Breast epithelium (tissue), 4 donors: ENCODE results near the gene RHOB. TPM values are rescaled to one million over a fixed set of nuclear protein-coding genes. Genes with fewer than 3 reads are reported as not detected.

Experiments used
- DNase-seq, 2 donors: peaks; one replicate each; pipeline ENCODE4 v3.0.0-alpha.2; 2019; ENCODE audit warnings: low spot score in 2 of 2
- H3K27ac ChIP-seq, 2 donors: fragments of 200-600 bp; sonication (generic) in 1 of 2; one replicate each; pipeline ENCODE4 v1.5.1; 2016 to 2019; ENCODE audit warnings: mild to moderate bottlenecking in 1 of 2
- H3K27me3 ChIP-seq, 2 donors: fragments of 200-600 bp; sonication (generic) in 1 of 2; one replicate each; pipeline versions ENCODE4 v1.5.1 to v1.6.0; 2017 to 2019; ENCODE audit warnings: control low read depth in 1 of 2, mild to moderate bottlenecking in 1 of 2
- H3K36me3 ChIP-seq: fragments of 200-600 bp; one replicate; pipeline ENCODE4 v1.5.1; 2019
- H3K4me1 ChIP-seq, 2 donors: fragments of 200-600 bp; sonication (generic); one replicate each; pipeline ENCODE4 v1.5.1; 2016 to 2019; ENCODE audit warnings: control low read depth in 1 of 2
- H3K4me3 ChIP-seq, 3 donors: fragments of 200-600 bp; sonication (generic); 1 replicate in 2 of 3; 2 replicates in 1 of 3; pipeline ENCODE4 v1.5.1; 2016 to 2019; ENCODE audit warnings: mild to moderate bottlenecking in 3 of 3, moderate library complexity in 2 of 3
- H3K9me3 ChIP-seq, 2 donors: fragments of 200-600 bp; sonication (generic) in 1 of 2; one replicate each; pipeline ENCODE4 v1.5.1; 2016 to 2019; ENCODE audit warnings: control low read depth in 1 of 2
- CTCF ChIP-seq, 3 donors: fragments of 450-650 bp; IDR thresholded peaks; one replicate each; pipeline ENCODE4 v1.5.1; 2016 to 2017; ENCODE audit warnings: antibody characterized with exemption in 3 of 3, mild to moderate bottlenecking in 3 of 3, moderate library complexity in 3 of 3
- POLR2A ChIP-seq: fragments of 450-650 bp; IDR thresholded peaks from one replicate; pipeline ENCODE4 v1.6.1; 2016; ENCODE audit warnings: antibody characterized with exemption, mild to moderate bottlenecking, moderate library complexity
- POLR2AphosphoS5 ChIP-seq, 3 donors: sonication (generic); formaldehyde crosslinking; IDR thresholded peaks; one replicate each; pipeline ENCODE4 v1.6.1; 2017; ENCODE audit warnings: antibody characterized with exemption in 3 of 3
- intact Hi-C: fragments of 100-400 bp; cut with DNase I; formaldehyde crosslinking; loops from one replicate; pipeline ENCODE4 v1.15.1; 2023; ENCODE audit warnings: low total_unique reads
- total RNA-seq, 3 donors: library from RNA; depleted of rRNA; stranded (reverse); fragments of >200 nt; gene quantifications; one replicate each; pipeline ENCODE4 v1.1.0, GENCODE V29; 2016

RHOB gene
- total RNA-seq, 3 donors from 2014 or later = 643 to 1,178 (median 772) TPM

DNA sequence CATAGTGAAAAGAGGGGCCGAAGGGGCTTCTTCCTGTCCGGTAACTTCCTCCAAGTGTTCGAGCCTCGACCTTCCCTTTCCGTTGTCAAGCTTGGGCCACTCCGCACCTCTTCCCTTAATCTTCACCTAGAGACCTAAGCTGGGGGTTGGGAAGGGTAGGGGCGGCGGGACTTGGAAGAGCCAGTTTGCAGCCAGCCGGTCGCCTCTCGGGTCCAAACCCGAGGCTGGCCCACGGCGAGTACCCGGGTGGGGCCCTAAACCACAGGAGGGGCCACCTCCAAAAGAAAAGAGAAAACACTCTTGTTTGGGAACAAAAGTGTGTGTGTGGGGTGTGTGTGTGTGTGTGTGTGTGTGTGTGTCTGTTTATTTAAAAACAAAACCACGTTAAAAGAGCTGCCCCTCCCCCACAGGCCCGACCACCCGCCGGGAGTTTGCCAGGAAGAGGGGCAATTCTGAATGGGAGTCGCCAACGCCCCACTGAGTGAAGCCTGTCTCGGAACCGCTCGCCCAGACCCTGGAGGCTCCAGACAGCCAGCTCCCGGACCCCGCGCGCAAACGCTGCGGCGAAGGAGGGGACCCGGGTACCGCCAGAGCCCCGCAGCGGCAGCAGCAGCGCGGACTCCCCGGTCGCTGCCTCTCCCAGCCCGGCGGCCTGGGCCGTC lies 488 bp upstream of the RHOB start:
- Histone ChIP-seq H3K27me3 (no peaks in the 10 kb centered on the region), H3K4me3 (peak overlapping the region; percentile 96 to 98 (median 98)), H3K4me1 (peaks cover 2 to 4% of the 10 kb centered on the region in 2 donors), H3K27ac (peak overlapping the region; percentile 100), H3K9me3 (no peaks in the 10 kb centered on the region), H3K36me3 (no peaks in the 10 kb centered on the region)
- intact Hi-C loops = no loop called here
- DNase-seq = no peak
- TF ChIP-seq POLR2A (no peak), CTCF (IDR thresholded peaks at IDR 0.05) (no peak), POLR2AphosphoS5 (IDR thresholded peaks at IDR 0.05) (no peak)

DNA sequence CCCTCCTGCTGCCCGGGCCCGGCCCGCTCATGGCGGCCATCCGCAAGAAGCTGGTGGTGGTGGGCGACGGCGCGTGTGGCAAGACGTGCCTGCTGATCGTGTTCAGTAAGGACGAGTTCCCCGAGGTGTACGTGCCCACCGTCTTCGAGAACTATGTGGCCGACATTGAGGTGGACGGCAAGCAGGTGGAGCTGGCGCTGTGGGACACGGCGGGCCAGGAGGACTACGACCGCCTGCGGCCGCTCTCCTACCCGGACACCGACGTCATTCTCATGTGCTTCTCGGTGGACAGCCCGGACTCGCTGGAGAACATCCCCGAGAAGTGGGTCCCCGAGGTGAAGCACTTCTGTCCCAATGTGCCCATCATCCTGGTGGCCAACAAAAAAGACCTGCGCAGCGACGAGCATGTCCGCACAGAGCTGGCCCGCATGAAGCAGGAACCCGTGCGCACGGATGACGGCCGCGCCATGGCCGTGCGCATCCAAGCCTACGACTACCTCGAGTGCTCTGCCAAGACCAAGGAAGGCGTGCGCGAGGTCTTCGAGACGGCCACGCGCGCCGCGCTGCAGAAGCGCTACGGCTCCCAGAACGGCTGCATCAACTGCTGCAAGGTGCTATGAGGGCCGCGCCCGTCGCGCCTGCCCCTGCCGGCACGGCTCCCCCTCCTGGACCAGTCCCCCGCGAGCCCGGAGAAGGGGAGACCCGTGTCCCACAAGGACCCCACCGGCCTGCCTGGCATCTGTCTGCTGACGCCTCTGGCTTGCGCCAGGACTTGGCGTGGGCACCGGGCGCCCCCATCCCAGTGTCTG lies 767 bp downstream of the RHOB start:
- Histone ChIP-seq H3K4me3 (peak overlapping the region; percentile 96 to 98 (median 98)), H3K36me3 (no peaks in the 10 kb centered on the region), H3K9me3 (no peaks in the 10 kb centered on the region), H3K27ac (peak overlapping the region; percentile 100), H3K4me1 (peaks cover 7 to 16% of the 10 kb centered on the region in 2 donors), H3K27me3 (no peaks in the 10 kb centered on the region)
- TF ChIP-seq CTCF (IDR thresholded peaks at IDR 0.05) (peak in 1 of 3 donors; percentile 15), POLR2A (peak; percentile 40), POLR2AphosphoS5 (IDR thresholded peaks at IDR 0.05) (peak; percentile 74 to 81 (median 80))
- DNase-seq = peak; percentile 57 to 64
- intact Hi-C loops = no loop called here

DNA sequence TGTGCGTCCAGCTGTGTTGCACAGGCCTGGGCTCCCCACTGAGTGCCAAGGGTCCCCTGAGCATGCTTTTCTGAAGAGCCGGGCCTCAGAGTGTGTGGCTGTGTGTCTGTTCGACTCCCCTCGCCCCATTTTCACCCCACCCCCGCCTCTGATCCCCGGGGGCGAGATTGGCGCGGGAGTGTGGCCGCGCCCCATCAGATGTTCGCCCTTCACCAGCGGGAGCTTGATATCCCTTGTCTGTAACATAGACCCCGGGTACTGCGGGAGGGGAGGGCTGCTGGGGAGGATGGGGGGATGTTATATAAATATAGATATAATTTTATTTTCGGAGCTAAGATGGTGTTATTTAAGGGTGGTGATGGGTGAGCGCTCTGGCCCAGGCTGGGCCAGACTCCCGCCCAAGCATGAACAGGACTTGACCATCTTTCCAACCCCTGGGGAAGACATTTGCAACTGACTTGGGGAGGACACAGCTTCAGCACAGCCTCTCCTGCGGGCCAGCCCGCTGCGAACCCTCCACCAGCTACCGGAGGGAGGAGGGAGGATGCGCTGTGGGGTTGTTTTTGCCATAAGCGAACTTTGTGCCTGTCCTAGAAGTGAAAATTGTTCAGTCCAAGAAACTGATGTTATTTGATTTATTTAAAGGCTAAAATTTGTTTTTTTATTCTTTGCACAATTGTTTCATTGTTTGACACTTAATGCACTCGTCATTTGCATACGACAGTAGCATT lies 1.5 kb downstream of the RHOB start:
- peaks cover 9 to 20% of the 10 kb centered on the region in 2 donors for H3K4me1 ChIP-seq

GRCh38 chr2:20448977-20449306 lies 2.1 kb downstream of the RHOB start:
- TF ChIP-seq POLR2A = no peak
- TF ChIP-seq POLR2AphosphoS5 (IDR thresholded peaks at IDR 0.05) = no peak
- no peak for TF ChIP-seq CTCF (IDR thresholded peaks at IDR 0.05)
- Histone ChIP-seq H3K36me3 (no peaks in the 10 kb centered on the region), H3K4me1 (peaks cover 9 to 20% of the 10 kb centered on the region in 2 donors), H3K9me3 (no peaks in the 10 kb centered on the region), H3K27me3 (no peaks in the 10 kb centered on the region), H3K27ac (peak overlapping the region; percentile 100), H3K4me3 (peak overlapping the region; percentile 96 to 98 (median 98))
- intact Hi-C loops = no loop called here
- DNase-seq = no peak

More for the DNA sequence above, 1.5 kb downstream of the RHOB start:
- no peaks in the 10 kb centered on the region for H3K27me3 ChIP-seq
- intact Hi-C loops = no loop called here
- TF ChIP-seq POLR2AphosphoS5 (IDR thresholded peaks at IDR 0.05) = peak; percentile 58 to 88 (median 63)
- TF ChIP-seq POLR2A = no peak
- peak overlapping the region; percentile 96 to 98 (median 98) for H3K4me3 ChIP-seq
- H3K36me3 ChIP-seq = no peaks in the 10 kb centered on the region
- no peaks in the 10 kb centered on the region for H3K9me3 ChIP-seq
- DNase-seq = no peak
- H3K27ac ChIP-seq = peak overlapping the region; percentile 100

- no peak for DNase-seq
- Histone ChIP-seq H3K4me1 (peaks cover 9 to 20% of the 10 kb centered on the region in 2 donors), H3K27ac (peak overlapping the region; percentile 100), H3K27me3 (no peaks in the 10 kb centered on the region), H3K4me3 (peak overlapping the region; percentile 96 to 98 (median 98)), H3K36me3 (no peaks in the 10 kb centered on the region), H3K9me3 (no peaks in the 10 kb centered on the region)
- intact Hi-C loops = no loop called here
- TF ChIP-seq CTCF (IDR thresholded peaks at IDR 0.05) (peak in 2 of 3 donors; percentile 31 to 32), POLR2AphosphoS5 (IDR thresholded peaks at IDR 0.05) (peak; percentile 28 to 80 (median 80)), POLR2A (peak; percentile 48)
These were observed 2.8 kb downstream of the RHOB start for GRCh38 chr2:20449501-20450200.
